DMS 273 treated with DMSO at 0.1 percent for 48 hours (cell line): ENCODE measurements around the gene FLT1.

Experiments
- DNase-seq: peaks from one replicate; lab custom pipeline; 2025; lab: John Stamatoyannopoulos, UW

FLT1 gene

GRCh38 chr13:28459911-28460310, 35.0 kb downstream of the FLT1 start:
- peak; percentile 84 for DNase-seq

DNA sequence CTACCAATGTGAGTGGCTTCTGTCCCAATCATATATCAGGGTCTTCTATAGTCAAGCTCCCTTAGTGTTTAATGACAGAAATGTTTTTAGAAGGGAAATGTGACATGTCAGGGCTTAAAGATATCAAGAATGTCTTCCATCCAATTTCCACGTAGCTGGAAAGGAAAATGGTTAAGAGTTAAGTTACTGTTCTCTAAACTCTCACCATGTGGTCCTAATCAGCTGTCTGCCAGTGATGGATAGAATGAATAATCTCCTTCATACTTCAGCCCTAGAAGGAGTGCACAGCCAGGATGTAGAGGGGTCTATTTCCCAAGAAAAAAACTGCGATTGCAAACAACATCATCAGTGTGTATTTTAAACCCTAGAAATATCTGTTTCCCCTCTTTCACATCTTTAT, 36.3 kb downstream of the FLT1 start:
- DNase-seq: no peak

DNA sequence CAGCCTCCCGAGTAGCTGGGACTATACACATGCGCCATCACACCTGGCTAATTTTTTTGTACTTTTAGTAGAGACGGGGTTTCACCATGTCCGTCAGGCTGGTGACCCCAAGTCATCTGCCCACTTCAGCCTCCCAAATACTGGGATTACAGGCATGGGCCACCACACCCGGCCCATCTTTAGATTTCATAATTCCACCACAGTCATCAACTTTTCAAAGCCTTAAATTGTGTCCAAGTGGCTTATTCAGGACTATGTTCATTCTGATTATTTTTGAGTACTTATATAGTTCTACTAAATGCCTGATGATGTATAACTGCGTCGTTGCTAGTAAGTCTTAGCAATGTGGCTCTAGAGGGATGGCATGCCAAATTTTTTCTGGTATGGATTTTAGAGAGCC, 36.9 kb downstream of the FLT1 start:
- DNase-seq: no peak

DNA sequence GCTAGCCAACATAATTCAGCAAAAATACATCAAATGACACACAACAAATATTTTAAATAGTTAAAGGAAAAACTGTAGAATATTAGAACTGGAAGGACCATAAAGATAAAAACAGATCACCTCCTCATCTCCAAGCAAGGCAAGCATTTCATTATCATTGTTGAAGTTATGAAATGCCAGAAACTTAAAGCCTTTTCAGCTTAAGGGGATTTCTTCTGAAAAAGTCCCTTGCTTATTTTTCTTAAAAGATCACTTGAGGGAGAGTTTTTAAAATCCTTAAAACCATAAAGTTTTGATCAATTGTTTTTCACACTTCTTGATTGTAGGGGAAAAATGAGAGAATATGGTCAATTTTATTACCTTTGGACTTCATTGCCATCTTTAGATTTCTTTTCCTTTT, 37.4 kb downstream of the FLT1 start:
- no peak for DNase-seq

DNA sequence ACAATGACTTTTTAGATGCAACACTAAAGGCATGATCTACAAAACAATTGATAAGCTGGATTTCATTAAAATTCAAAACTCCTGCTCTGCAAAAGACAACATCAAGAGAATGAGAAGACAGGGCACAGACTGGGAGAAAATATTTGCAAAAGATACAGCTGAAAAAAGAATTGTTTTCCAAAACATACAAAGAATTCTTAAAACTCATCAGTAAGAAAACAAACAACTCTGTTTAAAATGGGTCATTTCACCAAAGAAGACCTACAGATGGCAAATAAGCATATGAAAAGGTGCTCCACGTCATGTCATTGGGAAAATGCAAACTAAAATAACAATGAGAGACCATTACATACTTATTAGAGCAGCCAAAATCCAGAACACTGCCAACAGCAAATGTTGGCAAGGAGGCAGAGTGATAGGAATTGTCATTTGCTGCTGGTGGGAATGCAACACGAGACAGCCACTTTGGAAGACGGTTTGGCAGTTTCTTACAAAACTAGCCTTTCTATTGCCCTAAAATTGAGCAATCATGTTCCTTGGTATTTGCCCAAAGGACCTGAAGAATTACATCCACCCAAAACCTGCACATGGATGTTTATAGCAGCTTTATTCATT, 39.2 kb downstream of the FLT1 start:
- no peak for DNase-seq

GRCh38 chr13:28452755-28453154, 42.2 kb downstream of the FLT1 start:
- no peak for DNase-seq

DNA sequence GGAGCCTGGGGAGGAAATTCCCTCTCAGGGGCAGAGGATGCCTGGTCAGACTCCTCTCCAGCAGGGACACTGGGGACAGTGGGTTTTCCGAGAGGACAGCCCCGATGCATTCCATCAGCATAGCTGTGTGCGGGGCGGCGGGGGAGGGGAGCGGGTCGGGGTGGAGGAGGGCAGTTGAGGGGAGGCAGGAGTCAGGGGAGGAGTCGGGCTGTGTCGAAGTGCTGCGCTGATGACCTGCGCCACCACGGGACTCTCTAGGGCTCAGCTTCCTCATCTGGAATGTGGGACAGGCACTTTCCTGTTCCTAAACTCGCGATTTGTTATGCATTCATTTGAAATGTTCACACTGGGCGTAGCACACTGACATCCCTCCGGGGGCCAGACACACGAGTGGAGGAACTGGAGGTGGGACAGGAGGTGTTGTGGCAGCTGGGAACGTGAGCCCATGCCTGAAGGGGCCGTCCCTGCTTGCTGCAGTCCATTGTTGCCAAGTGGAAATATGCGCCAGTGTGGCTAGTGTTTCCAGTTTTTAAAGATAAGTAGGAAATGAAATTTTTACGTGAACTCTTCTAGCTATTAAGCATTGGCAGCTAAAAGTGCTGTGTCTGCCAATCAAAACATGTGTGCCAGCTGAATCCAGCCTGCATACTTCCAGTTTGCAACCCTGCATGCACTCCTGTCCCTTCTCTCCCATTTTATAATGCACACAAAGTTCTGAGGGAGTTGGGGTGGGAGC, 43.3 kb downstream of the FLT1 start:
- DNase-seq: no peak

DNA sequence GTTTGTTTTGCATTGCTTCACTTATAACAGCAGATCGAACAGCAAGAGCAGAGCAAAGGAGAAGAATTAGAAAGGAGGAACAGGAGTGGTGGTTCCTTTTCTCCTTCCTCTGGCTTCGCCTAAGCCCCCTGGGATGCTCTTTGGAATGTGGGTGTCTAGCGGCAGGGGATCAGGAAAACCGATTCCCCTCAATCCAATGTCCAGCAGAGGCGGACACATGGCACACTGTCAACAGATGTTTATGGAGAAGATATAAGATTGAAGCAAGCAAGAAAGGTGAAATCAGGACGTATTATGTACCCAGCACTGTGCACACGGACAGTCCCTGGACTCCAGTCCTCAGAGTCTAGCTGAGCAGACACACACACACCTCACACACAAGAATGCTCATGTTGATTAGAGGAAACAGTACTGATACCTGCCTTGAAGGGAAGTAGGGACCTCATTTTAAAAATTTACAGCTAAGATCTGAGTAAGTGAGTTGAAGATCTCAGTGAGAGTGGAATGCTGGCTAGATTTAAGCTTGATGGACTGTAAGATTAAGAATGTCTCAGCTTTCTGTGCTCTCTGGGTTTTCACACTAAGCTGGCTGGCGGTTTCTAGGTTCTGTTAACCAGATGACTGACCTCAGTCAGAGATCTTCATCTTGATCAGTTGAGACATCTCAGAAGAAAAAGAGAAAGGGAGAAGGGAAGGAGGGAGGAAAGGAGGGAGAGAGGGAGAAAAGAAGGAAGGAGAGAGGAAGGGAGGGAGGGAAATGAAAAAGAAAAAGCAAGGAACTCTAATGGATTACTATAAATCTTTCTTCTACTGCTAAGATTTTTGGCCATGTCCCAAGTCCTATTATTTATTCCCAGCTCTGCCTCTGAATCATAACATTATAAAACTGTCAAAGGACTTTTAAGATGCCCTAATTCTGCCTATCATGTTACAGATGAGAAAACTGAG, 44.8 kb downstream of the FLT1 start:
- DNase-seq: no peak

- no peak for DNase-seq
Measured at GRCh38 chr13:28448651-28449358, 46.1 kb downstream of the FLT1 start.

DNA sequence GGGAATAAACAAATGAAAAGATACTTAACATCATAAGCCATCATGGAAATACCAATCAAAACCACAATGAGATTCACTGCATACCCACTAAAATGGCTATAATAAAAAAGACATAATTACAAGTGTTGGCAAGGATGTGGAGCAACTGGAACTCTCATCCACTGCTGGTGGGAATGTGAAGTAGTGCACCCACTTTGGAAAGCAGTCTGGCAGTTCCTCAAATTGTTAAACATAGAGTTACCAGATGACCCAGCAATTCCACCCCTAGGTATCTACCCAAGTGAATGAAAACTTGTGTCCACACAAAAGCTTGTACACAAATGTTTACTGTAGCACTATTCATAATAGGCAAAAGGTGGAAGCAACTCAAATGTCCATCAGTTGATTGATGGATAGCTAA, 46.9 kb downstream of the FLT1 start:
- DNase-seq: no peak

DNA sequence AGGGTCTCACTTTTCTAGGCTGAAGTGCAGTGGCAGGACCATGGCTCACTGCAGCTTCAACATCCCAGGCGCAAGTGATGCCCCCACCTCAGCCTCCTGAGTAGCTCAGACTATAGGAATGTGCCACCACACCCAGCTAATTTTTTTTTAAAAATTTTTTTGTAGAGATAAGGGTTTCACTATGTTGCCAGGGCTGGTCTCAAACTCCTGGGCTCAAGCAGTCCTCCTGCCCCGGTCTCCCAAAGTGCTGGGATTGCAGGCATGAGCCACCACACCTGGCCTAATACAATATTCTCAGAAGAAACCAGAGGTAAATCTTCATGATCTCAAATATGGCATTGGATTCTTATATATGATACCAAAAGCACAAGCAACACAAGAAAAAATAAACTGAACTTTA, 47.7 kb downstream of the FLT1 start:
- no peak for DNase-seq

- no peak for DNase-seq
Measured at GRCh38 chr13:28442839-28443238, 52.1 kb downstream of the FLT1 start.

DNA sequence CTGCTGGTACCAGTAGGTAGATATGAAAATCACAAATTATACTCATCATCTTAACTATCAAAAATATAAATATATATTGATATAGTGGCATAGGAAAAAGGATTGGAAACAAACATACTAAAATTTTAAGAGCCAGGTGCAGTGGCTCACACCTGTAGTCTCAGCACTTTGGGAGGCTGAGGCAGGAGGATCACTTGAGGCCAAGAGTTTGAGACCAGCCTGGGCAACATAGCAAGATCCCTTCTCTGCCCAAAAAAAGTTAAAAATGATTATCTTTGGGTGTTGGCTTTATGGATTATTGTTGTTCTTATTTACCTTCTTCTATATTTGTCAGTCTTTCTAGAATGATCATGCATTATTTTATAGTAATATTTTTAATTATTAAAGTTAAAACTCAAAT, 53.4 kb downstream of the FLT1 start:
- no peak for DNase-seq

DNA sequence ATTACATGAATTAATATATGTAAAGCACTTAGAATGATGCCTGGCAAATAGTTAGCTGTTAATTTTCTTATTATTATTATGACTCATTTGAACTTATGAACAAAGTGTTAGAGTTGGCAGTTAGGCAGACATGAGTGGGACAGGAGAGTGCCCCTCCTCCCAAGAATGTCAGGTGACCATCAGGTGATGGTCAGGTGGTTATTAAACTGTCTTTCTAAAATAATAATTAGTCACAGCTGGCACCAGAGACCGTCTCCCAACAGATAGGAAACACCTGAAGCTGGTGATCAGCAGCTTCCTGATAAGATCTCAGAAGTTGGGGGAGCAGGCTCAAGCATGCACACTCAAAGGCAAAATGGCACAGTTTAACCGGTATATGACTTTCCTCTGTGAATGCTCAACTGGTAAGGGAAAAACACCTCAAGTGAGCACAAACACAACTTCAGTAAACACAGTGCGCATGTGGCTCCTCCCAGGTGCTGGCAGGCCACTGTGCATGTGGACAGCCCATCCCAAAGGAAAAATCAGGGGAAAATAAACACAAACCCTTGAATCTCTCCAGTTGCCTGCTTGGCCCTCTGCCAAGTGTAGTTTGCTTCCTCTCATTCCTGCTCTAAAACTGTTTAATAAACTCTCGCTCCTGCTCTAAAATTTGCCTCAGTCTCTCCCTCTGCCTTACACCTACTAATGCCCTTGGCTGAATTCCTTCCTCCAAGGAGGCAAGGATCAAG, 54.0 kb downstream of the FLT1 start:
- DNase-seq: no peak

GRCh38 chr13:28438598-28439334, 56.2 kb downstream of the FLT1 start:
- DNase-seq: no peak

- no peak for DNase-seq
Measured at GRCh38 chr13:28438067-28438466, 56.9 kb downstream of the FLT1 start.

DNA sequence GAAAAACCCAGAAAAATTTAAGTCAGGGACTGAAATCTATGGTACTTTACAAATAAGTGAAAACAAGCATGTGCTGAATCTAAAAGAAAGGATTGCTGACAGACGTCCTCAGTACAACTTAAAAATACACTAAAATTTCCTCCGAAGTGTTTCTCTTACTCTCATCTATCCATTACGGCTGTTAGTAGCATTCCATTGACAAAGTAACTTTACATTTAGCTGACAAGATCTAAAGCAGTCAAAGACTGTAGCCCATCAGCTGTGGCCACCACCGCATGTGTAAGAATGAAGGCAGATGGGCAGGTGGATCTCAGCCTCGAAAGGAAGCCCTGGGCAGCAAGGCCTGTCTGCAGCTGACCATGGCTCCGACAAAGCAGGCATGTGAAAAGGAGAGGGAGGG, 59.0 kb downstream of the FLT1 start:
- DNase-seq: no peak

DNA sequence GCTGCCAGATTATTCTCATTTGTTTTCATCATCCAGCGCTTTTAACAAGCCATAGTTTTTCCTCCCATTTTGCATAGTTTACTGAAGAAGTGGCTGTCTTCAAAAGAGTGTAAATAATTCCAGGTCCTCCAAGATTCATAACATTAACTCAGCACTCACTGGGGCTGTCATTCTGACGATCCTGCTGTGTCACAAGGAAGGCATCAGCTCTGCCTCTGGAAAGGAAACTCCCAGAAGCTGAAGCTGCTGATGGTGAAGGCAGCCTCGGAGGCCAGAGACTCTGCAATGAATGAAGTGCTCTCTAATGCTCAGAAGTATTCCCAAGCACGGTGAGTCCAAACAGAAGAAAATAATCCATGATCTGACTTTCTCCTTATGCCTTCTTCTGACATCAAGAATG, 60.0 kb downstream of the FLT1 start:
- no peak for DNase-seq

- no peak for DNase-seq
Measured at GRCh38 chr13:28432816-28433560, 61.9 kb downstream of the FLT1 start.

- DNase-seq: no peak
Measured at GRCh38 chr13:28429685-28430290, 65.1 kb downstream of the FLT1 start.
